HG03139 (cell line): ENCODE data around the gene ACAN.

Experiments used
- ATAC-seq: cut with Tn5 transposase; IDR thresholded peaks from one replicate; pipeline ENCODE4 v1.9.1; 2021; ENCODE audit not compliant: unreplicated experiment

The ACAN gene

GRCh38 chr15:88803241-88803919 lies at the start of gene ACAN:
Gene ACAN (plus strand): TSS chr15:88803436. CDS start chr15:88836207, 32,771 bp downstream.
- no peak for ATAC-seq

GRCh38 chr15:88756521-88756920 lies 46.7 kb upstream of the ACAN start:
- no peak for ATAC-seq

- ATAC-seq: no peak
These were observed 46.3 kb upstream of the ACAN start for GRCh38 chr15:88756921-88757320.

GRCh38 chr15:88759872-88760271 lies 43.4 kb upstream of the ACAN start:
- no peak for ATAC-seq

GRCh38 chr15:88764448-88764847 lies 38.8 kb upstream of the ACAN start:
- no peak for ATAC-seq

- no peak for ATAC-seq
These were observed 38.0 kb upstream of the ACAN start for GRCh38 chr15:88765212-88765611.

- ATAC-seq: no peak
These were observed 33.9 kb upstream of the ACAN start for GRCh38 chr15:88769161-88769971.

- no peak for ATAC-seq
These were observed 27.5 kb upstream of the ACAN start for GRCh38 chr15:88775776-88776175.

GRCh38 chr15:88776646-88777045 lies 26.6 kb upstream of the ACAN start:
- no peak for ATAC-seq

- no peak for ATAC-seq
These were observed 23.3 kb upstream of the ACAN start for GRCh38 chr15:88779944-88780343.

- no peak for ATAC-seq
These were observed 20.8 kb upstream of the ACAN start for GRCh38 chr15:88782465-88782864.

- ATAC-seq: no peak
These were observed 18.0 kb upstream of the ACAN start for GRCh38 chr15:88785217-88785616.

- ATAC-seq: no peak
These were observed 15.2 kb upstream of the ACAN start for GRCh38 chr15:88788036-88788435.

GRCh38 chr15:88788816-88789215 lies 14.4 kb upstream of the ACAN start:
- no peak for ATAC-seq

GRCh38 chr15:88790486-88790885 lies 12.8 kb upstream of the ACAN start:
- ATAC-seq: no peak

- no peak for ATAC-seq
These were observed 11.6 kb upstream of the ACAN start for GRCh38 chr15:88791637-88792036.

GRCh38 chr15:88792342-88793282 lies 10.6 kb upstream of the ACAN start:
- ATAC-seq: no peak

GRCh38 chr15:88794001-88794400 lies 9.2 kb upstream of the ACAN start:
- no peak for ATAC-seq

- no peak for ATAC-seq
These were observed 5.4 kb upstream of the ACAN start for GRCh38 chr15:88797663-88798339.

GRCh38 chr15:88799341-88799740 lies 3.9 kb upstream of the ACAN start:
- ATAC-seq: no peak

GRCh38 chr15:88800026-88800425 lies 3.2 kb upstream of the ACAN start:
- ATAC-seq: no peak
